Keratinocyte (primary cell): ENCODE measurements around the gene PIGBOS1. TPM values are rescaled to one million over a fixed set of nuclear protein-coding genes. Genes with fewer than 3 reads are reported as not detected.

ENCODE experiments used
- DNase-seq: peaks from one replicate; pipeline ENCODE4 v3.0.0-alpha.2; 2011; ENCODE audit warnings: low read depth, missing footprints, low spot score
- FAIRE-seq: peaks from 2 replicates; lab custom pipeline; 2011; peaks lifted over from hg19 to GRCh38; lab: Jason Lieb, UNC
- H2AFZ ChIP-seq: 2 replicates; pipeline ENCODE4 v1.6.0; 2012; ENCODE audit warnings: low read length, control low read depth, inconsistent platforms; ENCODE audit not compliant: control insufficient read depth
- H3K27ac ChIP-seq: 2 replicates; pipeline ENCODE4 v1.5.1; 2011; ENCODE audit warnings: low read length; ENCODE audit not compliant: control insufficient read depth, insufficient read depth
- H3K27me3 ChIP-seq: 3 replicates; pipeline ENCODE4 v1.6.0; 2011; ENCODE audit warnings: low read length; ENCODE audit not compliant: control insufficient read depth, insufficient read depth; ENCODE audit errors: extremely low read depth
- H3K36me3 ChIP-seq, 2 experiments: 2 replicates in 1 of 2; 3 replicates in 1 of 2; pipeline ENCODE4 v1.5.1; 2011; ENCODE audit warnings: low read length in 2 of 2, mild to moderate bottlenecking in 1 of 2; ENCODE audit not compliant: control insufficient read depth in 2 of 2, insufficient read depth in 2 of 2; ENCODE audit errors: extremely low read depth in 1 of 2
- H3K4me1 ChIP-seq: 3 replicates; pipeline ENCODE4 v1.5.1; 2011; ENCODE audit warnings: low read length; ENCODE audit not compliant: control insufficient read depth, insufficient read depth; ENCODE audit errors: extremely low read depth
- H3K4me2 ChIP-seq: 3 replicates; pipeline ENCODE4 v1.6.0; 2011; ENCODE audit warnings: low read depth, low read length; ENCODE audit not compliant: control insufficient read depth, insufficient read depth; ENCODE audit errors: extremely low read depth
- H3K4me3 ChIP-seq, 3 experiments: fragments of 200-600 bp in 1 of 3; sonication (generic) in 1 of 3; 2 replicates in 2 of 3; 3 replicates in 1 of 3; pipeline ENCODE4 v1.5.1; 2011 to 2016; ENCODE audit warnings: low read length in 3 of 3, mild to moderate bottlenecking in 3 of 3, control low read depth in 2 of 3, inconsistent platforms in 1 of 3, low read depth in 1 of 3, mixed read lengths in 1 of 3, mixed run types in 1 of 3, moderate library complexity in 1 of 3; ENCODE audit not compliant: control insufficient read depth in 2 of 3, insufficient read depth in 2 of 3; ENCODE audit errors: extremely low read depth in 1 of 3
- H3K79me2 ChIP-seq: 2 replicates; pipeline ENCODE4 v1.6.0; 2012; ENCODE audit warnings: low read length; ENCODE audit not compliant: control insufficient read depth, insufficient read depth
- H3K9ac ChIP-seq: 3 replicates; pipeline ENCODE4 v1.6.0; 2011; ENCODE audit warnings: low read length; ENCODE audit not compliant: control insufficient read depth, insufficient read depth; ENCODE audit errors: extremely low read depth
- H3K9me1 ChIP-seq: 3 replicates; pipeline ENCODE4 v1.6.0; 2011; ENCODE audit warnings: low read length; ENCODE audit not compliant: control insufficient read depth, insufficient read depth; ENCODE audit errors: extremely low read depth
- H3K9me3 ChIP-seq: 2 replicates; pipeline ENCODE4 v1.5.1; 2012; ENCODE audit warnings: low read depth, low read length; ENCODE audit not compliant: control insufficient read depth
- H4K20me1 ChIP-seq: 3 replicates; pipeline ENCODE4 v1.6.0; 2011; ENCODE audit warnings: low read length; ENCODE audit not compliant: control insufficient read depth, insufficient read depth; ENCODE audit errors: extremely low read depth
- EZH2 ChIP-seq: IDR thresholded peaks from one replicate; pipeline ENCODE4 v1.6.1; 2012; ENCODE audit warnings: inconsistent platforms, mild to moderate bottlenecking, low read length, moderate library complexity
- dilution Hi-C: fragments of 300-500 bp; cut with MboI; formaldehyde crosslinking; loops from one replicate; pipeline ENCODE4 v1.7.0; 2020; ENCODE audit warnings: low sequenced_read_pairs; ENCODE audit not compliant: extremely low pct_ligation_motif_present
- polyA plus RNA-seq, 5 experiments: library from polyadenylated mRNA; depleted of rRNA in 3 of 5; stranded (reverse) in 3 of 5; stranded (forward) in 1 of 5; unstranded in 1 of 5; fragments of >200 nt; gene quantifications; 1 replicate in 1 of 5; 2 replicates in 3 of 5; 3 replicates in 1 of 5; pipeline versions ENCODE4 v1.2.1 to v1.2.3, GENCODE V29; 2011 to 2012; ENCODE audit warnings: missing spikeins in 2 of 5, low read depth in 1 of 5, low replicate concordance in 1 of 5
- TF ChIP-seq, protein P1 (sequence below), 3 experiments: IDR thresholded peaks in 1 of 3; conservative IDR thresholded peaks in 1 of 3; optimal IDR thresholded peaks in 1 of 3; 2 replicates in 2 of 3; 3 replicates in 1 of 3; pipeline versions ENCODE3 to v1.5.1; 2011; ENCODE audit warnings: low read length in 3 of 3, mild to moderate bottlenecking in 3 of 3, moderate library complexity in 2 of 3, control low read depth in 1 of 3, inconsistent platforms in 1 of 3; ENCODE audit not compliant: insufficient read depth in 2 of 3; ENCODE audit errors: extremely low read depth in 1 of 3

The PIGBOS1 gene
- polyA plus RNA-seq, 1 donor (not counting 4 experiments of a cell fraction or from before 2014, with no cell fraction given) = 8.6 TPM

DNA sequence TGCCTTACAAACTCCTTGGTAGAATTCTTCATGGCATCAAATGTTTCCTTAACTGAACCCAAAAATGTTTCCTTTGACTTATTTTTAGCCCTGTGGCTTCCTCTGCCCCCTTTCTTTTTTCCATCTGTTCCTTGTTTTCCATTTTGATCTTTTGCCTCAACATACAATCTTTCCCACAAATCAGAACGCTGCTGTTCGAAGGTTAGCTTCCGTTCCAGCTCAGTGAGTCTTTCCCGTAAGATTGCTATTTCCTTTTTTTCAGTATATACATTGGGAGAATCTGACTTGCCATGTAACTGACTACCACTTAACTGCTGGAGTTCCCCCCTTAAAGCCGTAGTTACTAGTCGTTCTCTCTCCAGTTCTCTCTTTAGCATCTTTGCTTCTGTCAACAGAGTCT, 41.3 kb upstream of the PIGBOS1 start:
- FAIRE-seq = no peak
- no peak for TF ChIP-seq EZH2
- TF ChIP-seq, protein P1, sequence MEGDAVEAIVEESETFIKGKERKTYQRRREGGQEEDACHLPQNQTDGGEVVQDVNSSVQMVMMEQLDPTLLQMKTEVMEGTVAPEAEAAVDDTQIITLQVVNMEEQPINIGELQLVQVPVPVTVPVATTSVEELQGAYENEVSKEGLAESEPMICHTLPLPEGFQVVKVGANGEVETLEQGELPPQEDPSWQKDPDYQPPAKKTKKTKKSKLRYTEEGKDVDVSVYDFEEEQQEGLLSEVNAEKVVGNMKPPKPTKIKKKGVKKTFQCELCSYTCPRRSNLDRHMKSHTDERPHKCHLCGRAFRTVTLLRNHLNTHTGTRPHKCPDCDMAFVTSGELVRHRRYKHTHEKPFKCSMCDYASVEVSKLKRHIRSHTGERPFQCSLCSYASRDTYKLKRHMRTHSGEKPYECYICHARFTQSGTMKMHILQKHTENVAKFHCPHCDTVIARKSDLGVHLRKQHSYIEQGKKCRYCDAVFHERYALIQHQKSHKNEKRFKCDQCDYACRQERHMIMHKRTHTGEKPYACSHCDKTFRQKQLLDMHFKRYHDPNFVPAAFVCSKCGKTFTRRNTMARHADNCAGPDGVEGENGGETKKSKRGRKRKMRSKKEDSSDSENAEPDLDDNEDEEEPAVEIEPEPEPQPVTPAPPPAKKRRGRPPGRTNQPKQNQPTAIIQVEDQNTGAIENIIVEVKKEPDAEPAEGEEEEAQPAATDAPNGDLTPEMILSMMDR (optimal IDR thresholded peaks at IDR 0.05 in 1 of 3, IDR thresholded peaks at IDR 0.05 in 1 of 3, conservative IDR thresholded peaks at IDR 0.05 in 1 of 3; ENCODE audit: extremely low read depth in 1 of 3, insufficient read depth in 2 of 3, low read length in 3 of 3) = no peak
- H3K27me3 ChIP-seq = no peaks in the 10 kb centered on the region
- H4K20me1 ChIP-seq = no peaks in the 10 kb centered on the region
- no peak overlapping the region for H3K4me2 ChIP-seq
- peaks cover 0 to 3% of the 10 kb centered on the region in 2 experiments for H3K36me3 ChIP-seq
- DNase-seq = no peak
- H3K4me3 ChIP-seq = no peak overlapping the region
- H3K27ac ChIP-seq = no peak overlapping the region
- no peaks in the 10 kb centered on the region for H3K79me2 ChIP-seq
- no peak overlapping the region for H3K9ac ChIP-seq
- dilution Hi-C loops = no loop called here
- H3K9me3 ChIP-seq = no peaks in the 10 kb centered on the region
- H3K9me1 ChIP-seq = no peaks in the 10 kb centered on the region
- no peaks in the 10 kb centered on the region for H3K4me1 ChIP-seq
- H2AFZ ChIP-seq = no peak overlapping the region

DNA sequence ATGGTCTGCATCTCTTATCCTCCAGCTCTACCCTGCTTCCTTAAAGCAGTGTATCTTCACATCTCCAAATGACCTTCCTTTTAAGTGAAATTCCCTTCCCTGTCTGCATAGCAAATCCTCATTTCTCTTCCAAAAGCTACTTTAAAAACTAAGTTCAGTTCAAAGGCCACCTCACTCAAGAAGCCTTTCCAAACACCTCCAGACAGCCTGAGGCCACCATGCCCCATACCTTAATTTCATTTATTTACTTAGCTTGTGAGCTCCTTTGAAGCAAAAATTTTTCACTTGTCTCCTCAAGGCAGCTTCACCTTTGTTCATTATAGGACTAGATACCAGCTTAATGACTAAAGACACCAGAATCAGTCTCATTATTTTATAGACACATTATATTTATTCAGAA, 39.5 kb upstream of the PIGBOS1 start:
- H4K20me1 ChIP-seq = no peaks in the 10 kb centered on the region
- dilution Hi-C loops = no loop called here
- no peak overlapping the region for H3K27ac ChIP-seq
- no peak for FAIRE-seq
- no peaks in the 10 kb centered on the region for H3K9me3 ChIP-seq
- H2AFZ ChIP-seq = no peak overlapping the region
- no peak for TF ChIP-seq EZH2
- TF ChIP-seq, protein P1 (optimal IDR thresholded peaks at IDR 0.05 in 1 of 3, IDR thresholded peaks at IDR 0.05 in 1 of 3, conservative IDR thresholded peaks at IDR 0.05 in 1 of 3; ENCODE audit: extremely low read depth in 1 of 3, insufficient read depth in 2 of 3, low read length in 3 of 3) = no peak
- H3K4me1 ChIP-seq = no peaks in the 10 kb centered on the region
- no peak overlapping the region for H3K9ac ChIP-seq
- no peaks in the 10 kb centered on the region for H3K79me2 ChIP-seq
- no peak for DNase-seq
- peaks cover 0 to 3% of the 10 kb centered on the region in 2 experiments for H3K36me3 ChIP-seq
- no peak overlapping the region for H3K4me3 ChIP-seq
- no peak overlapping the region for H3K4me2 ChIP-seq
- H3K9me1 ChIP-seq = no peaks in the 10 kb centered on the region
- H3K27me3 ChIP-seq = no peaks in the 10 kb centered on the region
